Stimulated activated CD4-positive, alpha-beta T cell treated with anti-CD3 and anti-CD28 coated beads, Interleukin-15, amount 100 ng/mL, for 1 hour (primary cell): ENCODE results near the gene AGMO.
"Not testable (repeated sequence)": the region's sequence is repeated elsewhere in the genome, so short reads cannot be mapped to it uniquely, and the experiment has no call there.

Experiments
- DNase-seq, 2 donors: peaks; one replicate each; pipeline ENCODE4 v3.0.0-alpha.2; 2020; ENCODE audit warnings: low read depth in 1 of 2, low spot score in 1 of 2

Gene AGMO

DNA sequence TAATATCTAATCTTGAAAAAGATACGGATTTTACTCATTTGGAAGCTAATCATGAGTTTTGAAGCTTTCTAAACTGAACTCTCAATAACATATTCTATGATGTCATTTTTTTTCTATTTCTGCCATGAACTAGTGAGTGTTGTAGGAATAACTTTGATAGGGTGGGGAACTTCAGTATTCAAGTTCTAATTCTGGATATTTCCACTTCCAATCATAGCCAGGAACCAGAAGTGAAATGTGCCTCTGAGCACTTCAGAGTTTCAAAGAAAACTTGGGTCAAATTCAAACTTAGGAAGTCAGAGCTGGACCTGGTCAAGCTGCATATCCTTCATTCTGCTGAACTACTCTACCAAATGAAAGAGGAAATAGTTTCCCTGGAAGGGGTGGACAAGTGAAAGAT is 847 bp downstream of the AGMO start:
- no peak for DNase-seq

DNA sequence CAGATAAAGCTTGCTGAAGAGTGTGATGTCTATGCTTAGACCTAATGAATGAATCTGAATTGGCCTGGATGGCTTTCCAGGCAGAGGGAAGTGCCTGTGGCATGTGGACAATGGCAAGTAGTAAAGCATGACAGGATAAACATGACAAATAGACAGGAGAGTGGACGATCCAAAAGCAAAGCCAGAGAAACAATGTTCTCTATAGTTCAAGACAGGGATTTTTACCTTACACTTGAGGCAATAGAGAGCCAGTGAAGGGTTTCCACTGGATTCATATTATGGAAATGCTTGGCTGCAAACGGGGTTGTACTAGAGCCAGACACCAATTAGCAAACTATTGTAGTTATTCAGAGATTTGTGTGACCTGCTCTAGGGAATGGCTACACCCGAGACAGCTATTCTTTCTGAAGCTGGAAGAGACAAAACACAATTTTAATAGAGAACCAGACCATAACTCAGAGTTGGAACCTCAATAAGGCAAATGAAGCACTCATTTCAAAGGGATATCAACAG is 2.3 kb downstream of the AGMO start:
- no peak for DNase-seq

DNA sequence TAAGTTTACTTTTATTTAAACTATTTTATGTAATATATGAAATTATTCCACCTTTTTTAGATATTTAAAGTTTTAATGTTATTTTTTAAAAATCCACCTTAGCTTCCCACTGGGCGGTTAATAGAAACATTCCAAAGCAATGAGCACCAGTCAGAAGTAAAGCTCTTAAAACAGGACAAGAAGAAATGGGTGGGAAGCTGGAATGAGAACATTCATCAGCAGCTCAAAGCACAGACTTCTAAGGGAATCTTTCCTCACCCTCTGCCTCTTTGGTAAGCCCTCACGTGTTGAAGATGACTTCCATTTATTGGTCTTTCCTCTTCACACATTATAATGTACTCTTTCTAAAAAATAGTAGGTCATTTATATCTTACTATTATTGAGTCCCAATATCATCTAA is 3.1 kb downstream of the AGMO start:
- DNase-seq, result no peak

DNA sequence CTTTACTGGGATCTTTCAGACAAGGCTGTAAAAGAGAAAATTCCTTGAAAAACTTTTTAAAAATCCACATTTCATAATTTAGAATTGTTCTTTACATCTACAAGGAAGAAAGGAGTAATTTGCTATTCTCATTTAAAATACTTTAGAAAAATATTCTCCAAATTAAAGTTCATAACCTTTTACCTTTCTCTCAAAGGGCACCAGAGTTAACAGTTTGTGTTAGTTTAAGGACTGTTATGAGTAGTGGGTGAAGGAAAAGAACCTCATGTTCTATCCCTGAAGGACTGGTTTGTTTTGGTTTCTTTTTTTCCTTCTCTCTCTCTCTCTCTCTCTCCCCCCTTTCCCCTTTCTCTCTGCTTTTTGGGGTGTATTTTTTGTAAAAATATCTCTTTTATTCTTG is 4.1 kb downstream of the AGMO start:
- DNase-seq, result no peak

DNA sequence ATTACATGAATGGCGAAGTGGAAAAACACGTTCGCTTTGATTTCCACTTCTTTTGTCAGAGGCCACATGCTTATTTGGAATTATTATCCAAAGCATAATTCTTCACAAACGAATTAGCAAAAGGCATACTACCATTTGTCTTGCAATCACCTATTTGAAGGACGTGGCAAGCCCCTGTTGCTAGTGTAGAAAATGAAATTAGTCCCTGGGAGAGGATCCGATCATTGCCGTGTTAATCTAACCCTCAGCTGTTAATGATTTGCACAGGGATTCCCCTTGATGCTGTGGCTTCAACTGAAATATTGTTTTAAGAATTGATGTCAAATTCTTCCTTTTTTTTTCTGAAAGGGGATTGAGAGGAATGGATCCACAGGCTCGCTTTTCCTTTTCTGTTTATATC is 4.6 kb downstream of the AGMO start:
- DNase-seq, result no peak

DNA sequence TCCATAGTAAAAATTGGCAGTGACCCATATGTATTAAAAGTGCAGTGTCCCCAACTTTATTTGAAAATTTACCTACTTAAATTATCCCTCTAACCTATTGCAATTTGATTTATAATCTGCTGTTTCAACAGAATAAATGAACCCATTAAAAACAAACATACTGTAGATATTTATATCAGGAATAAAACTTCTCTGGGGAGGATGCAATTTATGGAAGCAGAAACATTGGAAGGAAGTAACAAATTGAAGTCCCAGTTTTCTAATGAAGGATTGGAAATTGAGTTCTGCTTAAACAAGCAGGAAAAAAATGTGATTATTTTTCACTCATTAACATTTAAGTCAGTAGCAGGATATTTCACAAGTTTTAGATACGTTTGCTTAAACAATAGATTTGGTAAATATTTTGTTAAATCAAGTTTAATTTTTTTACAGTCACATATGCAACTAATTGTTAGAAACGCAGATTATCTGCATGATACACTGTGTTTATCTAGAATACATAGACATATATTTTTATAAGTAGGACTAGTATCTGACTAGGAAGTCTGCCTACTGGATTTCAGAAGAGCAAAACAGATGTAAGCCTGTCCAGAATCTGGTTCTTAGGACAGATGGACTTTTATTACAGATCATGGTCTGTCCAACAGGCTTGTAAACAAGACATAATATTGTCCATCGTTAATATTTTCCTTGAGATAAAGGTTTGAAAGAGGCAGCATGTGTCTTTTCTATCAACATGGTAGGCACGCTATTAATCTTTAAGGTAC is 5.3 kb downstream of the AGMO start:
- DNase-seq, result no peak

DNA sequence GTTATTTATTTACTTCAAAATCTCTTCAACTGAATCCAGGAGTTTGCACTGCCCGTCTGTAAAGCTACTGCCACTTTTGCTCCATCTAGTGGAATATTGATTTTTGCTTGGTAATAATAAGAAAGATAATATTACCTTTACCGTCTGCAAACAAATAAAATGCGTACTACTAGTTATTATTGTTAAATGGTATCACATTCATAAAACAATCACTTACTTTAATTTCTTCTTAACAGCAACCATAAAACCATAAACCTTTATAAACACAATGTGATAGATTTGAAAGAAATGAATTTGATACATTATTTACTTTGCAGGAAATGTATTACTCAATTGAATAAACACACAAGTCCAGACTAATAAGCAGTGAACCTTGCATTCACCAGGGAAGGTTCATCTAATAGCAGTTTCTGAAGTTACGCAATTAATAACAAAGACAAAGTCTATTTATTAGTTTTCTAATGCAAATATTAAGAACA is 6.4 kb downstream of the AGMO start:
- DNase-seq, result no peak

DNA sequence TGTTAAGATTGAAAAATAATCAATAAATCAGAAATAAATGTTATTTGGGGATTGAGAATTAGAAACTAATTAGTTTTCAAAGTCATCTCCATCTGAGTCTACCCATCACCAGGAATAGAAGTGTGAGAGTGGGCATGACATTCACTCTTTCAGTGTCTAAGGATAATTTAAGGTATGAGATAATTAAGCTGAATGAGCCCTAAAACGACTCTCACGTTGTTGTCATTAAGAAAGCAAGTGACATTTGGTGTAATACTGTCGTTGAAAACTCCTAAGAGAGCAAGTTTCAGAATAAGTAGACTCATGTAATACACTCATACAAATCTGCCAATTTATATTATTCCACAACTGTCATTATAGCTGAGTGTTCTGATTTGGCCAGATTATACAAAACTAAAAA is 7.1 kb downstream of the AGMO start:
- DNase-seq, result no peak

DNA sequence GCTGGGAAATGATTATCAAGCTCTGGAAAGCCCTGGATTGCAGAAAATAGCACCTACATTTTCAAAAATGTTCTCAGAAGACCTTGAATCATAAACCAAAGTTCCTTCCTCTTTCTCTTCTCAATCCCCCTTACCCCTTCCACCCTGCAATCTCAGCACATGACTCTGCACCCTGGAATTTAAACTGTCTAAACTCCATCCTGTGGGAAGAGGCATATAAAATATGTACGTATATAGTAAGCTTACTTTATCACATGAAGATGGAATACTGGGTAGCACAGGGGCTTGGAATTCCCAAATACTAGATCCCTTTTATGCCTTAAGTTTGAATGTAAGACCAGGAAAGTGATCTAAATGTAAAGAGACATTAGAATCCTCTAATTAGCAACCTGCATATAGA is 7.7 kb downstream of the AGMO start:
- no peak for DNase-seq

DNA sequence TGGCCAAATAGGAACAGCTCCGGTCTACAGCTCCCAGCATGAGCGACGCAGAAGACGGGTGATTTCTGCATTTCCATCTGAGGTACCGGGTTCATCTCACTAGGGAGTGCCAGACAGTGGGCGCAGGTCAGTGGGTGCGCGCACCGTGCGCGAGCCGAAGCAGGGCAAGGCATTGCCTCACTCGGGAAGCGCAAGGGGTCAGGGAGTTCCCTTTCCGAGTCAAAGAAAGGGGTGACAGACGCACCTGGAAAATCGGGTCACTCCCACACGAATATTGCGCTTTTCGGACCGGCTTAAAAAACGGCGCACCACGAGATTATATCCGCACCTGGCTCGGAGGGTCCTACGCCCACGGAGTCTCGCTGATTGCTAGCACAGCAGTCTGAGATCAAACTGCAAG is 14.5 kb downstream of the AGMO start:
- not testable (repeated sequence) for DNase-seq

DNA sequence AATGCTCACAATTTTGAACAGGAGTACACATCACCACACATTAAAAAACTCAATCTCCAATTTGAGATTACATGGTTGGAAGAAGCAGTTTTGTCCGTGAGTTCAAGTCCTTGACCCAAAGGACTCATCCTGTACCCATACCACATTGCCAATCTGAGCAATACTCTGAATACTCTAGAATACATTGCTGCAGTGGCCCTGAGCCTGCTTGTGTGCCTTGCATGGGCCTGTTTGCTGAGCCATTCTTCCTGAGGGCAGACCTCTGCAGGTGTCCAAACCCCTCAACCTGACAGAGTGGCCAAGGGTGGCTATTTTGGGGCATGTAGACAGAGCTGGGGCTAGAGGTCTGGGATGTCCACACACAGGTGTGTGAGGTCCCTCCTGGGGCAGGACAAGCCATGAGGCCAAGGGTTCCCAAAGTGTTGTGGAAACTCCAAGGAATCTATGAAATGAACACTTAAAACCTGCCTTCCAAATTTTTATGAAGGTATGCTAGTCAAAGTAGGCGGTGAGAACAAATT is 15.5 kb downstream of the AGMO start:
- DNase-seq, result no peak

DNA sequence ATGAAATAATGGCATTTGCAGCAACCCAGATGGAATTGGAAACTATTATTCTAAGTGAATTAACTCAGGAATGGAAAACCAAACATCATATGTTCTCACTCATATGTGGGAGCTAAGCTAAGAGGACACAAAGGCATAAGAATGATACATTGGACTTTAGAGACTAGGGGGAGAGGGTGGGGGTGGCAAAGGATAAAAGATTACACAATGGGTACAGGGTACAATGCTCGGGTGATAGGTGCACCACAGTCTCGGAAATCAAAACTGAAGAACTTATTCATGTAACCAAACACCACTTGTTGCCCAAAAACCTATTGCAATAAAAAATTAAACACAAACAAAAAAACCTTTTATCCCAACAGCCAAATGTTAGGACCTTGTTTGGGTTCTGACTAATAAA is 17.8 kb downstream of the AGMO start:
- DNase-seq, result no peak

DNA sequence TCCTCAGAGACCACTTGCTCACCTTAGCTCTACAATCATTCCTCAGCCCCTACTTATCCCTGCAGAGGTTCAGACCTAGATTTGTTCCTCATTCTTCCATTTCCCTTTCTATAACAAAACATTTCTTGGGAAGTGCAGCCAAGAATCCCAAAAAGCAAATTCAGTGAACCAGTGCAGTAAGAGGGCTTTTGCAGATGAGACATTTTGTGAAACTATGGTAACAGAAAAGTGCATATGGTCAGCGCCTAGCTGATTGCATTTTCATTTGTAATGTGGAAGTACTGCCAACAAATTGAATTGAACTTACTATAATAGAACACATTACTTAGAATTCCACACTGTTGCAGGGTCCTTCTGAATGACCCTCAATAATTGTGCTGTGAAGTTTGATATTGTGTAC is 18.6 kb downstream of the AGMO start:
- DNase-seq, result no peak

DNA sequence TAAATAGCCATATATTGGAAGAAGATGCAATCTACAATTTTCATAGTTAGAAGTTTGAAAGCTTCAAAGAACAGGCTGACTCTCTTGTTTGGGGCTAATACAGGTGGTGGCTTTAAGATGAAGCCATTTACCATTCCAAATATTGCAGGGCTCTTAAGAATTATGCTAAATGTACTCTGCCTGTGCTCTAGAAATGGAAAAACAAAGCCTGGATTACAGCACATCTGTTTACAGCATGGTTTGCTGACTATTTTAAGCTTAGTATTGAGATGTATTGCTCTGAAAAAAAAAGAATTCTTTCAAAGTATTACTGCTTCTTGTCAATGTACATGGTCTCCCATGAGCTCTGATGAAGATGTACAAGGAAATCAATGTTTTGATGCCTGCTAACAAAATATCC is 34.2 kb downstream of the AGMO start:
- DNase-seq, result no peak

DNA sequence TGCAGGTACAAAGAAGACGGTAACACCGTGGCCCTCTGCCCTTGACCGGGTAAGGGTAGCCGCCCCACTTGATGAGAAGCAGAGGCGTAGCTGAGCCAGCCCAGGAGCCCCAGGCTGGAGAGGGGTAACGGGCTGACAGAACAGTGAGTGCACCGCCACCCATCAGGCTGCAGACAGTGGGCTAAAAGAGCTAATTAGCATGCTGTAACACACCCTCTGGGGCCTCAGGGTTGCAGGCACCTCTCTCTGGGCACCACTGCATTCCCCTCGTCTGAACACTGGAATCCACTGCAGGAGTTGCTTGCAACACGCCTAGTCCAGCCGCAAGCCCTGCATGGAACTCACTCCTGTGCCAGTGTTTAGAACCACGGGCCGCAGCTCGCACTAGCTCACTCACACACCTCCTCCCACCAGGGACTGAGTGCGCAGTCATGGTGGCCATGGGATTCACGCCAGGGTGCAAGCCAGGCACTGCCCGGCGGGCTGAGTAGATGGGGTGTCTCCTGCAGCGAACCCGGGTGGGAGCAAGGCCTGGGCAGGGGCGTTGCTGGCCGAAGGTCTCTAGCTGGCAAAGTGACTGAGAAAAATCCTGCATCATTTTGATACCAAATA is 36.1 kb downstream of the AGMO start:
- no peak for DNase-seq

DNA sequence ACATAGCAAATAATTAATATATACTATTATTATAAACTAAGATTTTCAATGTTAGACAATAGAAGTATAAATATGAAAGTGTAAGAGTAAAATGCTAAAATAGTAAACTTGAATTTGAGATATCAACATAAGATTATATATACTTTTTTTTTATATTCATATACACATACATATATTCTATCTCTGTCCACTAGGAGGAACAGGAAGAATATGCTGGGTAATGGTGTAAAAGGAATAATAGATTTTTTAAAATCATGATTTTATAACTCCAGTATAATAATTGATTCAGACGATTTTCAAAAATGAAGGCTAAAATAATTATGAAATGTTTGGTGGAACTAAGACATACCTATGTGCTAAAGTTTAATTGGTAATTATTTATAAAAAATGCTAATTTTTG is 37.7 kb downstream of the AGMO start:
- no peak for DNase-seq

DNA sequence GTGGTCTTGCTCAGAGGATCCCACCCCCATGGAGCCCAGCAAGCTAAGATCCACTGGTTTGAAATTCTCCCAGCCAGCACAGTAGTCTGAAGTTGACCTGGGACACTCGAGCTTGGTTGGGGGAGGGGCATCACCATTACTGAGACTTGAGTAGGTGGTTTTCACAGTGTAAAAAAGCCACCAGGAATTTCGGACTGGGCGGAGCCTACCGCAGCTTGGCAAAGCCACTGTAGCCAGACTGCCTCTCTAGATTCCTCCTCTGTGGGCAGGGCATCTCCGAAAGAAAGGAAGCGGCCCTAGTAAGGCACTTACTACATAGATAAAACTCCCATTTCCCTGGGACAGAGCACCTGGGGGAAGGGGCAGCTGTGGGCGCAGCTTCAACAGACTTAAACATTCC is 44.0 kb downstream of the AGMO start:
- not testable (repeated sequence) for DNase-seq

DNA sequence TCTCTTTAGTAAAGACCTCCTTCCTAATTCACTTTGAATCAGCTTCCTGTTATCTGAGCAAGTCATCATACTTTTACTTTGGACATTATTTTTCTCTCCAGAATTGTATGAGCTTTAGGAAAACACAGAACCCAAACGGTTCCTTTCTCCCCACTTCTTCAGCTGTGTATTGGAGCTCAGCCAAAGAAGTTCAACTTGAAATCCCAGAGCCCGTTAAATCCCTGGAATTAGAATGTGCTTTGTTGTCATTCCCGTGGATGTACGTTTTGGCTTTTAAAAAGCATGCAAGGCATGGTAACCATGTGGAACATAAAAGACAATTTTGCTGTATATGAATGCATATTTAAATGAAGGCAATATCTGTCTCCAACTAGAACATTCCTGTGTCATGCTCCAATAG is 46.6 kb downstream of the AGMO start:
- DNase-seq, result no peak

DNA sequence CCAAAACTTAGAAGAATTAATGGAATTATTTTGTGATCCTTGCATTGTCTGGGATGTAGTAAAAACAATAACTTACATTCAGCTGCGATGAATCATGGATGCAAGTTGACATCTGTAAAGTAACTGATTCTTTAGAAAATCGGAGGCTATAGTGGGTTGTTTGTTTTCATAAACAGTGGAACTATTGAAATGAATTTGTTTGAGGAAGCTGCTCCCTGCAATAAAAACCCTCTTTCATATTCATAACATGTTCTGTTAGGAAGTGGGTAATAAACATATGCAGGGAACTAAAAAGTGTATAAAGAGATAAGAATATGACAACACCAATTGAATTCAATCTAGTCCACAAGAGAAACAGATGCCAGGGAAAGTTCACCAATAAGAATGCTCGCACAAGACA is 53.6 kb downstream of the AGMO start:
- DNase-seq, result no peak

DNA sequence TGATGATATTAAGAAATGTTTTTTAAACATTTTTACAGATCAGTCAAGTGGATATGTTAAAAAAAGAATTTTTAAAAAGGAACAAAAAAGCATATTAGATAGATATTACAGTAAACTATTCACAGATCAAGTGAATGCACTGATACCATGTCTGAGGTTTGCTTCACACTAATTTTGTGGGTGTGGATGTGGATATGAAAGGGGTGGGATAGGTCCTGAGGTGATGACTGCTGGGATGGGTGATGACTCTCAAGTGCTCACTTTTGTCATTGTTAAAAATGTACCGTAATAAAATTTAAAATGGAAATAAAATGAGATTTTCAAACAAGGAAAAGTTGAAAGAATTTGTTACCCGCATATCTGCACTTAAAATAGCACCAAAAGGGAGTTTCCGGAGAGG is 54.1 kb downstream of the AGMO start:
- no peak for DNase-seq

DNA sequence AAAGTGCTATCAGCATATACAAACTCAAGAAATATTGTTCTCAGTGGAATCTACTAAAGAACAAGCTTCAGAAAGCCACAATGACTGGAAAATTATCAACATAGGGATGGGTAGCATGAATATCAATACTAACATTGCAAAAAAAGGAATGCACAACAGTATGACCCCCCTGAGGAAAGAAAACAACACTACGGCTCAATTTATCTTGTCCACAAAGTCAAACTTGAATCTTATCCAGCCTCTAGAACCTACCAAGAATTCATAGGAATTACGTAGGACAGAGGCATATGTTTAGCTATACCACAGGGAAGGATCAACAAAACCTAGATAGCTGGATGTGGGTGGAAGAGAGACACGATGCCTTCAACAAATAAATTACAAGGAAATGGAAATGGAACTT is 54.6 kb downstream of the AGMO start:
- no peak for DNase-seq

DNA sequence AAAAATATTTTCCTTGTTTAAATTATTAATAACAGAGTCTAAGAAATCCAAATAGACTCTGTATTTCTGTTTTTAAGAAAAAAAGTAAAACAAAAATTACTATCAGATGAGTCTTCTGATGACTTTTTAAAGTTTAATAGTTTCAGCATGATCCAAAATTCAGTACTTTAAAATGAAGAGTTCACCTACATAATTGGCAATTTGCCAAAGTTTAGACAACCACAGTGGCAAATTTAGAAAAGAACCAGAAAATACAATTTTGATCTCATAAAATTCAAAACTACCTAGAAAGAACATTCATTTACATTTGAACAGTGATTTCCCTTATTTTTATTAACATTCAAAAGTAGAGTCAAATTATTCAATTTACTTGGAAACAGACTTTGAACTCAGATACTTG is 56.1 kb downstream of the AGMO start:
- DNase-seq, result no peak

DNA sequence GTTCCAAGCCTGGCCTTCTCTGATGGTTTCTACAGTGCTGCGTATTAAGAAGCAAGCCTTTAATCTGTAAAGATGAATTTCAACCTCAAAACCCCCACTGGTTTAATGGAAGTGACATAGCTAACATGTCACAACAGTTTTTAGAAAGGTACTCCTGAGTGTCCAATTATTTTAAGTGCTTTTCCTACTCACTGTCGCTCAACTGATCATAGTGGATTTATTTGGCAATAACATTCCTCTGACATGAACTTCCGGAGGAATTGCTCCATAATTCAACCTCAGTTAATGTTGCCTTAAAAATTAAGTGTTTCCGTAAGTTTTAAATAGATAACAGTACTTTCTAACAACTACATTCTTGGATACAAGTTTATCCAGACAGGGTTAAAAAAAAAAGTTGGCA is 57.5 kb downstream of the AGMO start:
- DNase-seq, result no peak
